SH-SY5Y (cell line): ENCODE data around the gene IGF2BP1.

ENCODE experiments used
- GATA2 ChIP-seq: IDR thresholded peaks from 2 replicates; pipeline ENCODE4 v1.6.1; 2011; ENCODE audit warnings: mild to moderate bottlenecking, low read depth, low read length
- GATA3 ChIP-seq: IDR thresholded peaks from 2 replicates; pipeline ENCODE4 v1.6.1; 2011; ENCODE audit warnings: low read depth, mild to moderate bottlenecking, low read length, moderate library complexity

IGF2BP1 gene

GRCh38 chr17:48993305-48993704 is 3.9 kb upstream of the IGF2BP1 start:
- TF ChIP-seq GATA2 = no peak
- no peak for TF ChIP-seq GATA3

GRCh38 chr17:48993951-48994350 is 3.2 kb upstream of the IGF2BP1 start:
- TF ChIP-seq GATA2 (no peak), GATA3 (no peak)

DNA sequence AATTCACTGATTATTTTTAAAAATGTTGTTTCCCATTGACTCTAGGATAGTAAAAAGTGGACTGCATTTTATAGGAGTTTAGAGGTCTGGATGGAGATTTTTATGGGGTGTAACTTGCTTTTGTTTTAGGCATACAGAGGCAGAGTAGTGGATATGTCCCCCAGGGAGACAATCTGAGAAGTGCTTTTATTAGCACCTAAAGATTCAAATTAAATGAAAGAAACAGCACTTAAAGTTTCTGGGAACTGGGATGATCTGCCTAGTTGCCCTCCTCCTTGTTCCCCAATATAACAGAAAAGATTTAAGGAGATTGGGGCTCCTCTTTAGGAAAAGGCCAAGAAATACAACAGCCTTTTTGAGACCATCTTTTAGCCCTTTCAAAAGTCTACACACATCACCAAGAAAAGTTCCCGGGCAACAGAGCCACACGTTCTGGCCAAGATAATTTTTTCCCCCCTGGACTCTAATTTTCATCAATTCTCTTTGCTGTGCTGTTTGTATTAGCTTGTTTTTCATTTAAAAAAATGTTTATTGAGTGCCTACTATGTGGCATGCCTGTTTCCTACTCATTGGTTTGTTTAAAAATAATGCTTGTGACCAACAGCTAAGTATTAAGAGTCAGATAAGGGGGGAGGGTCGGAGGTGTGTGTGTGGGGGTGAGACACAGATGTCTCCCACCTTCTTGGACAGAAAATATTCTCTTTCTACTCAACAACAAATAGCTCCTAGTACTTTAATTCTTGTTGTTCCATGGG is 2.5 kb upstream of the IGF2BP1 start:
- TF ChIP-seq GATA2 = no peak
- TF ChIP-seq GATA3 = no peak

GRCh38 chr17:48995304-48995973 is 1.7 kb upstream of the IGF2BP1 start:
- TF ChIP-seq GATA2 = no peak
- TF ChIP-seq GATA3 = no peak

DNA sequence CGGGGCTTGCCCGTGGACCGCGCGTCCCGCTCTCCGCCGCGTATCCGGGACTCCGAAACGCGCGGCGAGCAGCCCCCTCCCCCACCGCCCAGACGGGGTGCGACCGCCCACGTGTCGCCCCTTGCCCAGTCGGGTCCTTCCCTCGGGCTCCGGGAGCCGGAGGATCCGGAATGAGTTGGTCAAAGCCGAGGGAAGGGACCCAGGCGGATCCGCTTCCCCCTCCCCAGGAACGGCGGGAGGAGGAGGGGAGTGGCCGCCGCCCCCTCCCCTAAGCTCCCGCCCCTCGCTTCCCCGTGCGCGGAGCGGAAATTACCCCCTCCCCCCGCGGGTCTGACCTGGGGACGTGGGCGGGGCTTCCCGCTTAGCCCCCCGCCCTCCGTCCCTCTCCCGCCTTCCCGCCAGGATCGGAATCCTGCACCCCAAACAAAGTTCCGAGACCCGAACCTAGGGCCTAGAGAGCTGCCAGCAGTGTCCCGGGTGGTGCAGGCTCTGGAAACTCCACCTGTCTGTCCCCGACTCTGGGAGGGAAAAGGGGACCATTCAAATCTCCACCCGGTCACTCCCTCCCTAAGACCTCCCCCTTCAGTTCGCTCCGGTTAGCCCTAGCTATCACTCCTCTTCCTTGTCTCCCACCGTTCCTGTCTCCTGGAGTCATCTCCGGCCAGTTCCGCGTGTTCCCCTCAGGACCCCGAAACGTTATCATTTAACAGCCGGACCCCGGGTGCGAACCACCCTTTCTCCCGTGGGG is 1.0 kb upstream of the IGF2BP1 start:
- TF ChIP-seq GATA3 = no peak

GRCh38 chr17:48996722-48997102 is 473 bp upstream of the IGF2BP1 start:
- TF ChIP-seq GATA2 (no peak), GATA3 (no peak)

DNA sequence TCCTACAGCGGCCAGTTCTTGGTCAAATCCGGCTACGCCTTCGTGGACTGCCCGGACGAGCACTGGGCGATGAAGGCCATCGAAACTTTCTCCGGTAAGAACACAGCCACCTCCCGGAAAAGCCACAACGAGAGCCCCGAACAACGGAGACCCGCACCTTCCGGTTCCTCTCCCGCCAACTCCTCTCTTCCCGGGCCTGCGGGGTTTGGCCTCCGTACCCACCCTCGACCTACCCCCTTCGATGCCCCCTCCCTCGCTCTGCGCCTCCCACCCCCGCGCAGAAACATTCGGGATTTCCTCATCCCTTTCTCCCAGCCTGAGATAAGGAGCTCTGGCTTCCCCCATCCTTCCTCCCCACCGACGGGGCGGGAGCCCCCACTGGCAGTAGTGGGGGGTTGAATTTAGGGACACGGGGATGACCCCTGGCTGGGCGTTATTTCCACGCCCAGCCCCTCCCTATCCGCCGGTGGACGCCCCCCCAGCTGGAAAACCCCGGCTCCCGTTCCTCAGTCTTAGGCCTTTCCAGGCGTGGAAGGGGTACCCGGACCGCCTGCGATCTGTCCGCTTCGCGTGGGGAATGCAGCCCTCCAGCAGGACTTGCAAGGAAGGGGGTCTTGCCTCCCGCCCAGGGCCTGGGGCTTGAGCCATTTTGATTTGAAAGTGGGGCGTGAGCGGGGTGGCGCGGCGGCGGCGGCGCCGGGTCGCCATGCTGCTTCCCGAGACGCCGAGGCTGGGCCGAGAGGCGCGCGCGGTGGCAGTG is 822 bp downstream of the IGF2BP1 start:
- no peak for TF ChIP-seq GATA3

DNA sequence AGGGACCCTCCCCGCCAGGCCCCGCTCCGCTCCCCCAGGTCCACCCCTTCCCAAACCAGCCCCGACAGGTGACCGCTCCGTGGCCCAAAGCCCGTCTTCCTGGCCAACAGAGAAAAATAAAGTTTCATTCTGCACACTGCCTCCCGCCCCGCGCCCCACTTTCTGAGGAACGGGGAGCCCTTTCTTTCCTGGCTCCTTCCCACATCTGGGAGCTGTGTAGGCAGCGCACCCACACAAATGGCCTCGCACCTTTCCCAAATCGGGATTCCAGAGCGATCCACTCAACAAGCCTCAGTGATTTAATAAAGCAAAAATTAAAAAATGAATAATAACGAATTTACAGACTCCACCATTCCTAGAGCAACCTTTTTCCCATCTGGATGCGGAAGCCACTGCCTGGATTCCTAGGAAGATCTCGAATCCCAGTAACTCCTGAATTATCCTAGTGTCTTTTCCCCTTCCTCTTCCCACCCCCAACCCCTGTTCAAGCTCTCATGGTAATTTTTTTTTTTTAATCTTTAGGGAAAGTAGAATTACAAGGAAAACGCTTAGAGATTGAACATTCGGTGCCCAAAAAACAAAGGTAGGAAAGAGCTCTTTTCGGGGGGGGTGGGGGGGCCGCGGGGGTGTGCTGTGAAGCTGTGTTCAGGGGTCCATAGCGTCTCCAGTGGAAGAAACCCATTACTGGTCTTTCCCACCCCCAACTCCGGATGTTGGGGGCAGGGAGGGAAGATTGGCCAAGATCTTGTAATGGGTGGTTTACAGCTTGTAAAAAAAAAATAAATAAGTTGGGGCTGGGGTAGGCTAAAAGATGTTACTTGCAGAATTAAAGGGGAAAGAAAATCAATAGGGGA is 1.6 kb downstream of the IGF2BP1 start:
- TF ChIP-seq GATA3 = no peak
- TF ChIP-seq GATA2 = no peak

GRCh38 chr17:49000943-49001342 is 3.8 kb downstream of the IGF2BP1 start:
- TF ChIP-seq GATA3 = no peak
- TF ChIP-seq GATA2 = no peak

DNA sequence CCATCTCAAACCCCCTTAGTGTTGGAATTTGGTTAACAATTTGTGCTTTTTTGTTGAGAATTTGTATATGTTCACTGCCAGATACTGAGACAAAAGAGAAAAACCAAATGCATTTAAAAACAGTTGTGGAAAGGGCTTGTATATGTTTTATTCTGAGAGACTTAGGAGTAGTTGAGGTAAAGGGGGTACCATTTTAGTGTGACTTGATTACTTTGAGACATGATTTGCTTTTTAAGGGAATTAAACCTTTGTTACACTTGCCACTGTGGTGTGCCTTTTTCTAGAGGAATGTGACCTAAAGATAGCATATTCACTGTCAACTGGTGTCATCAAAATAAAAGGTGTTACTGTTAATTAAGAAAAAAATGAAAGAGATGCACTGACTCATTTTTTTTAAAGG is 4.5 kb downstream of the IGF2BP1 start:
- no peak for TF ChIP-seq GATA2
- no peak for TF ChIP-seq GATA3

DNA sequence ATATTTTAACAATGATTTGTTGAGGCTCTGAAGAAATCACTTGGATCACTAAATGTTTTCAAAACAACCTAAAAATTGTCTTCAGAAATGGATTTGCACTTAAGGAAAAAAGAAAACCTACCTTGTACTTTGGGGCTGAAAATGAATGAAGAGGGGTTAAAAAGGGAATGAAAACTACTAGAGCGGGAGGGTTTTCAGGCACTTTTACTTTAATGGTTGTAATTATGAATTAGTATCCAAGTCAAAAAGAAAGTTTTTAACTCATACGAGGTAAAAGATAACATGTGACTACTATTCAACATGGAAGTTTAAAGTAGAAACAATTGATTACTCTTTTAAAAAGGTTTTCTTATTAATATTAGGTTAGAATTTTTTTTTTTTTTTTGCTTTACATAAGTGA is 5.1 kb downstream of the IGF2BP1 start:
- TF ChIP-seq GATA2 (no peak), GATA3 (no peak)

DNA sequence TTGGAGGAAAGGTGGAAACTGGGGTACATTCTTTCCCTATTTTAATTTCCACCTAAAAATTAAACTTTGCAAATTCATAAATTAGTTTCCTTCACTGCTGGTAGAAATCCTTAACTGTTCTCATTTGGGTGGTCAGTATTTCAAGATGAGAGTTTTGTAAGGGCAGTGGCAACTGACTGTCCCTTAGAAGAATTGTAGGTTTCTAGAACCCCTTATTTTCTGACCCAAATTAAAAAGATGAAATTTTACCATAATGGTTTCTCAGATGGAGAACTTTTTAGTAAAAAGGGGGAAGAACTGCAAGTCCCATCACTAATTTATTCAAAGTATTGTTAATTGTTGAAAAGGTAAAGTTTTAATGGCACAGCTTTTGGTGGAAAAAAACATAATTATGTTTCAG is 5.6 kb downstream of the IGF2BP1 start:
- TF ChIP-seq GATA2 (no peak), GATA3 (no peak)
